Measurements from ENCODE around the gene EPS8.
A peak's percentile ranks its signal among the peaks of the same experiment; 100 is the strongest.

The EPS8 gene

GRCh38 chr12:15789220-15790171 is at the start of gene EPS8:
Gene EPS8 (minus strand): TSS chr12:15789388. CDS start chr12:15682951, 106,437 bp downstream.
- TF ChIP-seq Cebpa-rat (IDR thresholded peaks at IDR 0.05) = no peak
- Histone ChIP-seq H3K4me1 (peaks cover 7 to 19% (median 10%) of the 10 kb centered on the region in 10 experiments), H4K20me1 (peaks cover 0 to 19% (median 0%) of the 10 kb centered on the region in 11 experiments; a peak in 2 of 22 replicates), H3K9ac (peak within 1 kb of the TSS; percentile 65 to 93 (median 76)), H3K9me3 (replicated peaks in 1 of 11) (peaks cover 0 to 5% (median 0%) of the 10 kb centered on the region in 11 experiments; a peak in 1 of 22 replicates), H3K4me3 (peak within 1 kb of the TSS; percentile 55 to 75 (median 67)), H3K36me3 (peaks cover 0 to 6% (median 0%) of the 10 kb centered on the region in 11 experiments; a peak in 1 of 22 replicates), H3K27ac (peak within 1 kb of the TSS in 10 of 11 experiments; percentile 33 to 73 (median 47); a peak in 14 of 22 replicates), H3K27me3 (peaks cover 7 to 33% (median 24%) of the 10 kb centered on the region in 11 experiments; a peak in 21 of 22 replicates), H3K4me2 (peak within 1 kb of the TSS; percentile 87 to 99 (median 98))

GRCh38 chr12:15837141-15837790 is 48.1 kb upstream of the EPS8 start:
- Histone ChIP-seq H3K27ac (no peak overlapping the region), H4K20me1 (no peaks in the 10 kb centered on the region), H3K9ac (no peak overlapping the region), H3K36me3 (no peaks in the 10 kb centered on the region), H3K27me3 (no peaks in the 10 kb centered on the region), H3K4me3 (no peak overlapping the region), H3K4me2 (no peak overlapping the region), H3K9me3 (replicated peaks in 1 of 11) (no peaks in the 10 kb centered on the region), H3K4me1 (peaks cover 0 to 8% (median 0%) of the 10 kb centered on the region in 10 experiments; a peak in 1 of 20 replicates)
- no peak for TF ChIP-seq Cebpa-rat (IDR thresholded peaks at IDR 0.05)

GRCh38 chr12:15834575-15834974 is 45.4 kb upstream of the EPS8 start:
- no peak overlapping the region for H3K27ac ChIP-seq
- H3K36me3 ChIP-seq = no peaks in the 10 kb centered on the region
- no peaks in the 10 kb centered on the region for H3K9me3 ChIP-seq (replicated peaks in 1 of 11)
- no peaks in the 10 kb centered on the region for H4K20me1 ChIP-seq
- no peaks in the 10 kb centered on the region for H3K27me3 ChIP-seq
- no peak overlapping the region for H3K9ac ChIP-seq
- peaks cover 0 to 8% (median 0%) of the 10 kb centered on the region in 10 experiments; a peak in 1 of 20 replicates for H3K4me1 ChIP-seq
- no peak for TF ChIP-seq Cebpa-rat (IDR thresholded peaks at IDR 0.05)
- H3K4me3 ChIP-seq = no peak overlapping the region
- H3K4me2 ChIP-seq = no peak overlapping the region

GRCh38 chr12:15831315-15831978 is 42.3 kb upstream of the EPS8 start:
- H3K9ac ChIP-seq = no peak overlapping the region

GRCh38 chr12:15830538-15830937 is 41.4 kb upstream of the EPS8 start:
- Histone ChIP-seq H3K9me3 (replicated peaks in 1 of 11) (no peaks in the 10 kb centered on the region), H3K4me3 (no peak overlapping the region), H4K20me1 (no peaks in the 10 kb centered on the region), H3K27ac (no peak overlapping the region), H3K36me3 (no peaks in the 10 kb centered on the region), H3K27me3 (no peaks in the 10 kb centered on the region), H3K9ac (no peak overlapping the region), H3K4me1 (no peaks in the 10 kb centered on the region), H3K4me2 (no peak overlapping the region)
- TF ChIP-seq Cebpa-rat (IDR thresholded peaks at IDR 0.05) = no peak

More at GRCh38 chr12:15831315-15831978, 42.3 kb upstream of the EPS8 start:
- no peaks in the 10 kb centered on the region for H3K4me1 ChIP-seq
- no peak for TF ChIP-seq Cebpa-rat (IDR thresholded peaks at IDR 0.05)
- no peak overlapping the region for H3K4me2 ChIP-seq
- H3K27ac ChIP-seq = no peak overlapping the region
- H3K4me3 ChIP-seq = no peak overlapping the region
- H4K20me1 ChIP-seq = no peaks in the 10 kb centered on the region
- no peaks in the 10 kb centered on the region for H3K9me3 ChIP-seq (replicated peaks in 1 of 11)
- H3K36me3 ChIP-seq = no peaks in the 10 kb centered on the region
- no peaks in the 10 kb centered on the region for H3K27me3 ChIP-seq

GRCh38 chr12:15829949-15830348 is 40.8 kb upstream of the EPS8 start:
- H3K4me1 ChIP-seq = no peaks in the 10 kb centered on the region
- no peaks in the 10 kb centered on the region for H3K9me3 ChIP-seq (replicated peaks in 1 of 11)
- H3K4me2 ChIP-seq = no peak overlapping the region
- H3K36me3 ChIP-seq = no peaks in the 10 kb centered on the region
- H3K9ac ChIP-seq = no peak overlapping the region
- H3K27me3 ChIP-seq = no peaks in the 10 kb centered on the region
- TF ChIP-seq Cebpa-rat (IDR thresholded peaks at IDR 0.05) = no peak
- no peak overlapping the region for H3K27ac ChIP-seq
- no peak overlapping the region for H3K4me3 ChIP-seq
- H4K20me1 ChIP-seq = no peaks in the 10 kb centered on the region

- no peak overlapping the region for H3K27ac ChIP-seq
- H3K27me3 ChIP-seq = no peaks in the 10 kb centered on the region
- H3K4me1 ChIP-seq = no peaks in the 10 kb centered on the region
- no peak overlapping the region for H3K9ac ChIP-seq
- H3K4me2 ChIP-seq = no peak overlapping the region
- H3K9me3 ChIP-seq (replicated peaks in 1 of 11) = no peaks in the 10 kb centered on the region
- H3K4me3 ChIP-seq = no peak overlapping the region
- H3K36me3 ChIP-seq = no peaks in the 10 kb centered on the region
- H4K20me1 ChIP-seq = no peaks in the 10 kb centered on the region
- no peak for TF ChIP-seq Cebpa-rat (IDR thresholded peaks at IDR 0.05)
Measured at GRCh38 chr12:15829255-15829654, 40.1 kb upstream of the EPS8 start.

GRCh38 chr12:15827136-15827535 is 37.9 kb upstream of the EPS8 start:
- Histone ChIP-seq H3K36me3 (no peaks in the 10 kb centered on the region), H3K27ac (no peak overlapping the region), H4K20me1 (no peaks in the 10 kb centered on the region), H3K4me1 (no peaks in the 10 kb centered on the region), H3K4me2 (no peak overlapping the region), H3K27me3 (no peaks in the 10 kb centered on the region), H3K4me3 (no peak overlapping the region), H3K9me3 (replicated peaks in 1 of 11) (no peaks in the 10 kb centered on the region), H3K9ac (no peak overlapping the region)
- TF ChIP-seq Cebpa-rat (IDR thresholded peaks at IDR 0.05) = no peak

- no peak overlapping the region for H3K9ac ChIP-seq
- no peak overlapping the region for H3K4me2 ChIP-seq
- no peaks in the 10 kb centered on the region for H3K9me3 ChIP-seq (replicated peaks in 1 of 11)
- H3K27ac ChIP-seq = no peak overlapping the region
- no peaks in the 10 kb centered on the region for H3K27me3 ChIP-seq
- no peak for TF ChIP-seq Cebpa-rat (IDR thresholded peaks at IDR 0.05)
- no peaks in the 10 kb centered on the region for H3K36me3 ChIP-seq
- no peaks in the 10 kb centered on the region for H3K4me1 ChIP-seq
- H3K4me3 ChIP-seq = no peak overlapping the region
- no peaks in the 10 kb centered on the region for H4K20me1 ChIP-seq
Measured at GRCh38 chr12:15824516-15824915, 35.3 kb upstream of the EPS8 start.

Measured in BLaER1 treated with 17β-estradiol and CSF1 and Interleukin-3, amounts not matched to agents 10 nM and 100 nM (cell line).